IPS DF 4.7 (cell line): ENCODE data around the gene MAP6.

ENCODE experiments used
- DNase-seq: peaks from one replicate; pipeline ENCODE4 v3.0.0-alpha.2; 2013; ENCODE audit warnings: low spot score; ENCODE audit errors: extremely low read depth

Gene MAP6

GRCh38 chr11:75554258-75555022 is 114.4 kb downstream of the MAP6 start:
- no peak for DNase-seq

GRCh38 chr11:75553889-75554257 is 115.0 kb downstream of the MAP6 start:
- no peak for DNase-seq

GRCh38 chr11:75553182-75553581 is 115.7 kb downstream of the MAP6 start:
- DNase-seq = no peak

- no peak for DNase-seq
Measured at GRCh38 chr11:75549370-75549958, 119.4 kb downstream of the MAP6 start.

GRCh38 chr11:75548595-75549272 is 120.1 kb downstream of the MAP6 start:
- no peak for DNase-seq

- DNase-seq = peak; percentile 69
Measured at GRCh38 chr11:75547617-75548058, 121.2 kb downstream of the MAP6 start.

- DNase-seq = no peak
Measured at GRCh38 chr11:75547177-75547576, 121.7 kb downstream of the MAP6 start.

GRCh38 chr11:75543806-75544205 is 125.0 kb downstream of the MAP6 start:
- DNase-seq = no peak

- no peak for DNase-seq
Measured at GRCh38 chr11:75542088-75542438, 126.8 kb downstream of the MAP6 start.

GRCh38 chr11:75541193-75542087 is 127.4 kb downstream of the MAP6 start:
- DNase-seq = no peak

GRCh38 chr11:75539459-75540334 is 129.1 kb downstream of the MAP6 start:
- DNase-seq = no peak

- DNase-seq = no peak
Measured at GRCh38 chr11:75538150-75538942, 130.5 kb downstream of the MAP6 start.

- DNase-seq = no peak
Measured at GRCh38 chr11:75537740-75538139, 131.1 kb downstream of the MAP6 start.
